HG03108 (cell line): ENCODE results near the gene ITGAL.
"Not testable (repeated sequence)": the region's sequence is repeated elsewhere in the genome, so short reads cannot be mapped to it uniquely, and the experiment has no call there.

ENCODE experiments used
- ATAC-seq: cut with Tn5 transposase; IDR thresholded peaks from one replicate; pipeline ENCODE4 v1.9.1; 2021; ENCODE audit warnings: moderate library complexity; ENCODE audit not compliant: unreplicated experiment

ITGAL gene

DNA sequence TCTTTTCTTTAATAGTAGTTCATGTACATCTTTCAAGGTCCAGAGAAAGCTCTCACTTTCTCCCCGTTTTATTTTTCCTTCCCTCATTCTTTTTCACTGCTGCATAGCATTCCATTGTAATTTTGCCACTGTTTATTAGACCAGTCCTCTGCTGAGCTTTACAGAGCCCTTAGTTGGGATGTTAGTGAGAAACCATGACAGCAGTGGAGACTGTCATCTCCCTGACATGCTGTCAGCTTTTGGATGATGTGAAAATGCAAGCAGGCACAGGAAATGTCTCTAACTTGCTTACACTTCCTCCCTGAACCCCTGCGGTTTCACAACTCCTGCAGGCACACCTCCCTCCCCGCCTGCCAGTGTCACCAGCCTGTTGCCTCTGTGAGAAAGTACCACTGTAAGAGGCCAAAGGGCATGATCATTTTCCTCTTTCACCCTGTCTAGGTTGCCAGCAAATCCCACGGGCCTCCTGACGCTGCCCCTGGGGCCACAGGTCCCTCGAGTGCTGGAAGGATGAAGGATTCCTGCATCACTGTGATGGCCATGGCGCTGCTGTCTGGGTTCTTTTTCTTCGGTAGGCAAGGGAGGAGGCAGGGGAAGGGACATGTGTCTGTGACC is at the start of gene ITGAL:
TSS of gene ITGAL (plus strand) at position 415 of the 615 bp plus-strand sequence. CDS start at position 511, 96 bp downstream.
- peak; percentile 43 for ATAC-seq

DNA sequence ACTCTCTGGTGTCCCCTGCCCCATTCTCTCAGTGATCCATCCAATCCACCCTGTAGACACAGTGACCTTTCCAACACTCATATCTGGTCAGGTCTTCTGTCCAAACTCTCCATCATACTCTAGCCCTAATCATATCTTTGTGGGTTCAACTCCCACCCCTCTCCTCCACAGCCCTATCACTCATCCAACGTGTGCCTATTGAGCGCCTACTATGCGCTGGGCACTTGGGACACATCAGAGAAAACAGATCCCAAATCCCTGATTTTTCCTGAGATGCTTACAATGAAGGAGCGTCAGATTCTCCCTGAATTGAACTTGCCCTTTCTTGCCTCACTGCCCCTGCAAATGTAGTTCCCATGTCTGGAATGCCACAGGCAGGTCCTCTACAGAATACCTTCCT is 44.5 kb upstream of the ITGAL start:
- ATAC-seq = no peak

DNA sequence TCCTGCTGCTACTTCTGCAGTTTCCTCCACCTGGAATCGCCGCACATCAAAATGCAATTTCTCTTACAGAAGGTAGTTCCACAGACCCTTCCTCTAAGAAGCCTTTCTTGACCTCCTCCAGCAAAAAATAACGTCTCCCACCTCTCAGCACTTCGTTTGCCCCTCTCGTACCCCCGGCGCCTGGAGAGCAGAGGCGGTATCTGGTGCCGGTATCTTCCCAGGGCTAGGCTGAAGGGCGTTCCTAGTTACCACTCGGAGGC is 43.2 kb upstream of the ITGAL start:
- no peak for ATAC-seq

DNA sequence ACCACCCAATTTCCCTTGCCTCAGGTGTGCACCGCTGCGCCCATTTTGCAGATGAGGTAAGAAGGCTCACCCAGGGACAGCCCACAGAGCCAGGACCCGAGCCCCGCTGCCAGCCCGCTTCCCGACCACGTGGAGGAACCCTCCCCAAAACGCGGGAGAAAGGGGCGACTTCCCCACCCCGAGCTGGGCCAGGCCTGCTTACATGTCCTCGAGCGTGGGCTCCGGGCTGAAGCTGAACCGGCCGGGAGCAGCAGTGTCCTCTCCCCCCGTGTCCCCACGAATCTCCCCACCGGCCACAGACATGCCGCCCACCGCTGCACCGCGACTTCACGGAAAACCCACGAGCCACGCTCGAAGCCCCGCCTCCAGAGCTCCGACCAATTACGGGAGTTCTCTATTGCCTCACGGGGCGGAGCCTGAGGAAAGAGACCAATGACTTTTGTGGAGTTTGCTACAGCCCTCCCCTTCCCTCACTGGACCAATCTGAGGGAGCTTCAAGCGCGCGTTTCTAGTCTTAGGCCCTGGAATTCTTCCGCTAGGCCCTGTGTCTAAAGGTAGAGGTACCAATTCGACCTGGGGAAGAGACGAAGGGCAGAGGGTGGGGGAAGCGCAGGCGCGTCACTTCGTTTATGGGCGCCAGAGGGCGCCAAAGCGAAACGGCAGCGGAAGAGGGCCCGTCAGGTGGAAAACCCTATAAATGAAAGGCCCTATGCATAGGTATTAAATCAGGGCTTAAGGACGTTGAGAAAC is 42.7 kb upstream of the ITGAL start, which contains the start of gene DCTPP1:
TSS of gene DCTPP1 (minus strand) at position 353 of the 750 bp plus-strand sequence. CDS start at position 303, 50 bp downstream.
- ATAC-seq = peak; percentile 97

DNA sequence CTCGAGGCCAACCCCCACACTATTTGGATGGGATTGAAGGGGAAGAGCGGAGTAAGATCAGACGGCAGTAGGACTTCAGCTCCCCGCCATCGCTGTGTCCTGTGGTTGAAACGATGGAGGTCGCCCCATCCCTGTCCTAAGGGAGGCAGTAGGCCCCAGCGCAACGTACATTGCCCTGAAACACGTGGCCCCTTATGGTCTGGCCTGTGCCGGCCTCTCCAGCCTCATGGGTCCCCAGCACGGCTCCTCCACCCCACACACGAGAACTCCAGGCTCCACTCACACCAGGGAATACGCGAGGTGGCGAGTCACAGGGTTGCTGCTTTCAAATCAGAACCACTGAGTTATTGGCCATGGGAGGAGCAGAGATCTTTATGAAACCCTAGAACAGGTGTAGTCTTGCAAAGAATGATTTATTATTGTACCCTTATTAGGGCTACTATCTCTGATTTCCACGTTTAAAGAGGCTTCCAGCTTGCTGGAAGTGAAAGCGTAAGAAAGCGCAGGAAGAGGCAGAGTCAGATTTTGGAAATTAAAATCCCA is 42.0 kb upstream of the ITGAL start:
- peak; percentile 7 for ATAC-seq

DNA sequence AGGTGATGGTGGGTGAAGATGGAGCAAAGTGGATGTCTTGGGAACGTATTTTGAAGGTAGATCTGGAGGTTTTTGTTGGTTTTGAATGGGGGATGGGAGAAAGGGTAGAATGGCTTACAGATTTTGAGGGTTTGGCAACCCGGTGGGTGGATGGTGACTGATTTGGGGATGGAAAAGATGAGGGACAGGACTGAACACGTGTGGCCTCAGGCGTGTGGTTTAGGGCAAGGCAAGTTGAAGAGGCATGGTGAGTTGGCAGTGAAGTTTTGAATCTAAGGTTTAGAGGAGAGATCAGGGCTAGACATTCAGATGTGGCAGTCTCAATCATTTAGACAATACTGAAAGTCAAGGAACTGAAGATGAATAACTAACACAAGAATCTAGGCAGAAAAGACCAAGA is 37.7 kb upstream of the ITGAL start:
- ATAC-seq = no peak

DNA sequence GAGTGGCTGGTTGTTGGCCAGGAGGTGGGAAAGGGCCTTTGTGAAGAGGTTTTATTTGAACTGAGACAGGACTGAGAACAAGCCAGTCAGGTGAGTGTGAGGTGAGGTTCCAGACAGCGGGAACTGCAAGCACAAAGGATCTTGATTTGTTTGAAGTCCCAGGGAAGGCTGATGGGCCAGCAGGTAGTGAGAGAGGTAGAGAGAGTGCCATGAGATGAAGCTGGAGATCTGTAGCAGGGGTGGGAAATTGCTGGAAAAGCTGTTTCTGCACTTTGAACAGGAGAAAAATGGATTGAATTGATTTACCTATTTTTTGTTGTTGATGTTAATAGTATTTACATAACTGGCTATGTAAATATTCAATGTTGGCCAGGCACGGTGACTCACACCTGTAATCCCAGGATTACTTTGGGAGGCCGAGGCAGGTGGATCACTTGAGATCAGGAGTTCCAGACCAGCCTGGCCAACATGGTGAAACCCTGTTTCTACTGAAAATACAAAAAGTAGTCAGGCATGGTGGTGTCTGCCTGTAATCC is 35.0 kb upstream of the ITGAL start:
- no peak for ATAC-seq

DNA sequence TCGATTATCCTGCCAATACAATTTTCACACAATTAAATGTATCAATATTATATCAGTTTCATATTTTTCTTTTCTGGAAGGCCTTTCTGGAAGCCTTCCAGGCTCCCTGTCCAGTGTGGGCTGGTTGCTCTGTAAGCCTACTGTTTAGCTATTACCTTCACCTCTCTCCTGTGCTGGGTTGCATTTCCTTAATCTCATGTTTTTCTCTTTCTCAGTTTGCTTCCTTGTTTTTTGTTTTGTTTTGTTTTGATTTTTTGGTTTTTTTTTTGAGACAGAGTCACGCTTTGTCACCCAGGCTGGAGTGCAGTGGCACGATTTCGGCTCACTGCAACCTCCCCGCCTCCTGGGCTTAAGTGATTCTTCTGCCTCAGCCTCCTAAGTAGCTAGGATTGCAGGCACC is 33.7 kb upstream of the ITGAL start:
- ATAC-seq = no peak

DNA sequence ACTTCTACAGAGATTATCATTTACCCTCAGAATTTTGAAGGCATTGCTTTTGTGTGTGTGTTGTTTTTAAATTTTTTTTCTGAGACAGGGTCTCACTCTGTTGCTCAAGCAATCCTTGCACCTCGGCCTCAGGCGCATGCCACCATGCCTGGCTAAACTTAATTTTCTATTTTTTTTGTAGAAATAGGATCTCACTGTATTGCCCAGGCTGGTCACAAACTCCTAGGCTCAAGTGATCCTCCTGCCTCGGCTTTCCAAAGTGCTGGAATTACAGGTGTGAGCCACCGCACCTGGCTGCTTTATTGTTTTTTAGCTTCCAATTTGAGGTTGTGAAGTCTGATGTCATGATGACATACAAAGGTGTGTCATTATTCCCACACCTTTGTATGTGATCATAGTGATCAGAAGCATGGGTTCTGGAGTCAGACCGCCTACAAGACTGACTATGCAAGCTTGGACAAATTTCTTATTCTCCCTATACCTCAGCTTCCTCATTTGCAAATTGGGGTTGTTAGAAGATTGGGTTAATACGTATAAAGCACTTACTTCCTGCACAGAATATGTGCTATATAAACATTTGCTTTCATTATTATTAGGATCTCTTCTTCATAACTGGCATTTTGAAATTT is 32.7 kb upstream of the ITGAL start:
- ATAC-seq = no peak

DNA sequence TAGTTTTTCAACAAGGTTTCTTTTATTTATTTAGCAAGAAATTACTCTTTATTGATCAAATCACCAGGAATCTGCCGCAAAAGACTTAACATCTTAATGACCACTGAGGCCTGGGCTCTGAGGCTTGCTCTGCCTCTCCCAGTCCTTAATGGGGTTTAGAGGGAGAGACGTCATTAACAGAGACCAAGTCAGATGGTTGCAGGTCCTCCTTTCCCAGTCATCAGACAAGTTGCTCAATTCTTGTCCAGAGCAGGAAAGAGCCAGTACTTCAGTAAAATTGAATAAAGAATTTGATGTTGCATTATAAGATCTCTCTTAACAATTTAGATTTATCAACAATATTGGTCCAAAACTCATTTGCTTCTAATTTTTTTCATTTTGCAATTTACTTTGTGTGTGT is 28.9 kb upstream of the ITGAL start:
- no peak for ATAC-seq

DNA sequence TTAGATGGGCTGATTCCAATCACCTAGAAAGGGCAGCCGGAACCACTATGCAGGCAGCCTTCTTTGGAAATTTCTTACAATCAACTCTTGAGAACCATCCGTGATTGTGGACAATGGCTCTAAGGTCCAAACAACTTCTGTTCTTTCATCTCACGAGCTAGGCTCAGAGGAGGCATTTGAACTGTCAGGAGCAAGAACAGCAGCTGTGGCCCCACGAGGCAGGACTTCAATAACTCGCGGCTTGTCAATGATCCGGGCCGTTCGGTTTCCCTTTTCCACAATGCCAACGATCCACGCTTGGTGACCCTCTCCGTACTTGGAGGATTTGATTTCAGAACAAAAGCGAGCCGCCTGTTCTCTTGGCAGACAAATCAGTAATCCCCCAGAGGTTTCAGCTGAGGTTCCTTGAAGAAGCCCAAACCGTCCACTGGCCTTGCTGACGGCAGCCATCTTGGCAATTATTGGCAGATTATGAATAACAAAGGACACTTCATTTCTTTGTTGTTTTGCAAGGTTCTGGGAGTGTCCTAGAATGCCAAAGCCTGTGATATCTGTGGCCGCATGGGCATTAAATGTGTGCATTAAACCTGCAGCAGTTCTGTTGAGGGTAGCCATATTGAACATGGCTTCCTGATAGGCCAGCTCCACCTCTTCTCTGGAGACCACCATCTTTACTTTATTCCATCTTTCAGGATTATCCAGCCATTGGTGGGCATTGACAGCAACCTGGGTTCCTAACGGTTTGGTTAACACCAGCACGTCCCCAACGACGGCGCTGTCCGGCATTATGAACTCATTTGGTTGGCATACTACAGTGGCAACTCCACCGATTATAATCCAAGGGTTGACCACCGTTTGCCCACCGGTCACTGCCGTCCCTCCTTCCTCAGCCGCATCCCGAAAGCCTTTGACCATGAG is 28.1 kb upstream of the ITGAL start:
- no peak for ATAC-seq

DNA sequence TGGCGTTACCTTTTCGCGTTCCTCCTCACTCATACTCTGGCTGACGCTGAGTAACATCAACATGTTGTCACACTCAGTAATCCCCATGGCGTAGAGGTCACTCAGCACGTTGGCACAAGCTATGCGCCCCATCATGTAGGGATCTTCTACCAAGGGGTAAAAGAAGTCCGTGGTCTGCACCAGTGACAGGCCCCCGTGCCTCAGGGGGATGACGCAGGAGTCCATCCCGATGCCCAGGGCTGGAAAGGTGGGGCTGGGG is 27.5 kb upstream of the ITGAL start:
- ATAC-seq = no peak

DNA sequence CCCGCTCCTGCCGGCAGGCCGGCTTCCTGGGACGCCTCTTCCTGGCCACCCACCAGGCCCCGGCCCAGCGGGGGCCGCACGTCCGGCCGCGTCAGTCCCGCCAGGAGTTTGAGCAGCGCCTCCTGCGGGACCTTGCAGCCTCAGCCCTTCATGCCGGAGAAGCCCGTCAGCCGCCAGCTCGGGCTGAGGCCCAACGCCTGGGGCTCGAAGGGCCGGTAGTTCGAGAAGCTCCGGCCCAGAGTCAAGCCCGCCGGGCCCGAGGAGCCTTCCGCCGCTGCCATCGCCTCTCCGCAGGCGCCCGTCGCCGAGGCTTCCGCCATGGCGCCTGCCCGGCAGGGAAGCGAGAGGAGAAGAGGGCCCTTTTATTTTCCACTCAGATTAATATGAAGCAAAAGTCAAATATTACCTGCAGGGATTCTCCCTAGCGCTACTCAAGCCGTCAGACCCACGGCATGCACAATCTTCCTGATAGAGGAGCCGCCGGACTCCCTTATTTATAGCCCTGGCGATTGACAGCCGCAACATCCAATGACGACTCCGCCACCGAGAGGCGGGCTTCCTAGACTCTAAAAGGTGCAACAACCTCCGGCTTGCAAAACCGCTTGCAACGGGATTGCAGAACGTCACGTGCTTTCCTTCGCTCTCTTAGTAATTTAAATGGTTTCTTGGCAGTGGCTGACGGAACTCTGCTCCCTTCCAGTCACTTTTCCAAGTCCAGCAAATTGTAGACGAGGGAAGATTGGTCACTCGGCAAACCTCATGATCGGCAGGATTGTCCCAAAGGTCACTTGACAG is 26.9 kb upstream of the ITGAL start, which contains the start of gene SEPHS2:
TSS of gene SEPHS2 (minus strand) at position 467 of the 795 bp plus-strand sequence. CDS start at position 320, 147 bp downstream.
- ATAC-seq = peak; percentile 79

DNA sequence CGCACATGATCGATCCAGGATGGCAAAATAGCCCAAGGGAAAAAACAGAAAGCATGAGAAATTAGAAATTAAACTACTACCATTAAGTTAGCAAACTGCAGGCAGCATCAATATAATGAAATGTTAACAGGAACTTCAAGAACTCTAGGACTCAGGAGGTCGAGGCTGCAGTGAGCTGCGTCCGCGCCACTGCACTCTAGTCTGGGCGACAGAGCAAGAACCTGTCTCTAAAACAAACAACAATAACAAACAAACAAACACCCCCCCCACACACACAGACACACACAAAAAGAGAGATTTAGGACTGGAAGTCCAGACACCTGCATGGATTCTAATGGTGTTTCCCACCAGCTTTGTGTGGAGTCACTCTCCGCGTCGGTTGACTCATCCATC is 26.3 kb upstream of the ITGAL start:
- no peak for ATAC-seq

DNA sequence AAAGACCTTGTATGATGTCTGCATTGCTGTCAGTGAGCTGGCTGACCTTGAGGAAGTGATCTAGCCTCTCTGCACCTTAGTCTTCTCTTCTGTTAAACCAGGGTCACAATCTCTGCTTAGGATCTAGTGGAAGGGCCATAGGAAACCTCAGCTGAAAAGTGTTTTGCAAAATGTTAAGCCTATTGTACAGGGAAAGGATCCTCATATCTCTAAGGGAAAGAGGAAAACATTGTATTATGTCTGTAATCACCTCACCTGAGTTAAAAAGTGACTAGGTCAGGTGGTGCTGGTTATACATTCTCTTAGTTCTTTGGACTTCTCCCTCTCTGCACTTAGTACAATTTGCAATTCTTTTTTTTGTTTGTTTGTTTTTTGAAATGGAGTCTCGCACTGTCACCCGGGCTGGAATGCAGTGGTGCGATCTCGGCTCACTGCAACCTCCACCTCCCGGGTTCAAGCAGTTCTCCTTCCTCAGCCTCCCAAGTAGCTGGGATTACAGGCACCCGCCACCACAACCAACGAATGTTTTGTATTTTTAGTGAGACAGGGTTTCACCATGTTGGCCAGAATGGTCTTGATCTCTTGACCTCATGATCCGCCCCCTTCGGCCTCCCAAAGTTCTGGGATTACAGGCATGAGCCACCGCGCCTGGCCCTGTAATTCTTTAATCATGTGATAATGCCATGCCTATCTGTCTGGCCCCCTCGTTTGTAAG is 24.9 kb upstream of the ITGAL start:
- ATAC-seq = no peak

DNA sequence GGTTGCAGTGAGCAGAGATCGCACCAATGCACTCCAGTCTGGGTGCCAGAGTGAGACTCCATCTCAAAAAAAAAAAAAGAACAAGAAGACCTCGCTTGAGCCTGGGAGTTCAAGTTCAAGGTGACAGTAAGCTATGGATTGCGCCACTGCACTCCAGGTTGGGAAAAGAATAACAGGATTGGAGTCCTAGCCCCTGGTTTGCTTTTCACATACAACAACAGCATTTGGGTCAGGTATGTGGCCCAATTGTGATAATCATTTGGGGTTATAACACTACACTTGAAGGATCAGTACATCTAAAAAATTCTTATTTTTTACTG is 23.5 kb upstream of the ITGAL start:
- ATAC-seq = no peak

DNA sequence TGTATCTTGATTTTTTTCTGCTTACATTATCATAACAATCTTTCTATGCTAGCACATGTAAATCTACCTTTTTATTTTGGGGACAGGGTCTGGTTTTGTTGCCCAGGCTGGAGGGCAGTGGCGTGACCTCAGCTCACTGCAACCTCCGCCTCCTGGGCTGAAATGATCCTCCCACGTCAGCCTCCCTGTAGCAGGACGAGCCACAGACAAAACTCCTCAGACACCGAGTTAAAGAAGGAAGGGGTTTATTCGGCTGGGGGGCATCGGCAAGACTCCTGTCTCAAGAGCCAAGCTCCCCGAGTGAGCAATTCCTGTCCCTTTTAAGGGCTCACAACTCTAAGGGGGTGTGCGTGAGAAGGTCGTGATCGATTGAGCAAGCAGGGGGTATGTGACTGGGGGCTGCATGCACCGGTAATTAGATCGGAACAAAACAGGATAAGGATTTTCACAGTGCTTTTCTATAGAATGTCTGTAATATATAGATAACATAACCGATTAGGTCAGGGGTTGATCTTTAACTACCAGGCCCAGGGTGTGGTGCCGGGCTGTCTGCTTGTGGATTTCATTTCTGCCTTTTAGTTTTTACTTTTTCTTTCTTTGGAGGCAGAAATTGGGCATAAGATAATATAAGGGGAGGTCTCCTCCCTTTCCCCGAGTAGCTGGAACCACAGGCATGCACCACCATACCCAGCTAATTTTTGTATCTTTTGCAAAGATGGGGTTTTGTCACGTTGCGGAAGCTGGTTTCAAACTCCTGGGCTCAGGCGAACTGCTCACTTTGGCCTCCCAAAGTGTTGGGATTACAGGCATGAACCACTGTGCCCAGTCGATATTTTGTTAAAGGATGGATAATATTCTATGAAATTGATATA is 19.6 kb upstream of the ITGAL start:
- not testable (repeated sequence) for ATAC-seq

DNA sequence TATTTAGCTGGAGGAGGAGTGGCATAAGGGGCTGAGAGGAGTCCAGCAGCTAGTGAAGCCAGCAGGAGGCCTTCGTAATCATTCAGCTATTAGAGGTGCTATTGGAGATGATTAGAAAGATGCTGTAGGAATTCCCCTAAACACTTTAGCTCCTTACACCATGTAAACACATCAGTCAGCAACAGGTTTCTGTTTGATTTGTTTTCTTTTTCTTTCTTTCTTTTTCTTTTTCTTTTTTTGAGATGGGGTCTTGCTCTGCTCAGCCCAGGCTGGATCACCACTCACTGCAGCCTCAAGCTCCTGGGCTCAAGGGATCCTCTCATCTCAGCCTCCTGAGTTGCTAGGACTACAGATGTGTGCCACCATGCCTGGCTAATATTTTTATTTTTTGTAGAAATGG is 16.2 kb upstream of the ITGAL start:
- ATAC-seq = no peak

DNA sequence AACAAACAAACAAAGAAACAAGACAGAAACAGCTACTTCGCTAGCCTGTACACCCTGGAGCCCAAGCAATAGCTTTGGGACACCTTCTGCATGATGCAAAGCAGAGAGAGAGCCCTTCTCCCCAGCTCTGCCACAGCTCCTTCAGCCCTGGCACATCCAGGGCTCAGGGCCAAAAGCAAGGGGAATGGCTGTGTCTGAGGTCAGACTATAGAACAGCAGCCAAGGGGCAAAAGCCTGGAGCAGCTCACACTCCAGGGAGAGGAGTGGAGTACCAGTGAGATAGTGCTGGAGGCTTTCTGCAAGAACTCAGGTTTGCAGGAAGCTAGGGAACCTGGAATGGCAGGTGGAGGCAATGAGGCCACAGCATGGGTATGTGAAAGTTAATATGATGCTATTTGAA is 15.3 kb upstream of the ITGAL start:
- no peak for ATAC-seq
